Ectodermal cell (in vitro differentiated cells): ENCODE results near the gene MCF2L.

Source experiments
- H3K27ac ChIP-seq: 2 replicates; pipeline ENCODE4 v1.7.0; 2013; ENCODE audit warnings: mild to moderate bottlenecking, low read depth, low read length; ENCODE audit not compliant: insufficient read depth, poor library complexity, severe bottlenecking
- H3K27me3 ChIP-seq: 2 replicates; pipeline ENCODE4 v1.7.0; 2013; ENCODE audit warnings: mild to moderate bottlenecking, low read length; ENCODE audit not compliant: insufficient read depth, control insufficient read depth, poor library complexity, severe bottlenecking
- H3K36me3 ChIP-seq: one replicate; pipeline ENCODE4 v1.7.0; 2013; ENCODE audit warnings: low read length; ENCODE audit not compliant: control insufficient read depth, insufficient read depth
- H3K4me1 ChIP-seq: one replicate; pipeline ENCODE4 v1.7.0; 2013; ENCODE audit warnings: low read length; ENCODE audit not compliant: control insufficient read depth, insufficient read depth
- H3K4me3 ChIP-seq: 2 replicates; pipeline ENCODE4 v1.7.0; 2013; ENCODE audit warnings: low read depth, low read length, control low read depth; ENCODE audit not compliant: insufficient read depth
- H3K9me3 ChIP-seq: 2 replicates; pipeline ENCODE4 v1.7.0; 2013; ENCODE audit warnings: mild to moderate bottlenecking, low read length, moderate library complexity; ENCODE audit not compliant: control insufficient read depth
- WGBS, 2 experiments: methylation state at CpG; one replicate each; pipeline ENCODE4 v1.1.7; 2013; ENCODE audit warnings: missing lambda C conversion rate in 2 of 2; 5-methylcytosine and 5-hydroxymethylcytosine counted together

MCF2L gene

GRCh38 chr13:112972867-112973576 is 4.0 kb downstream of the MCF2L start:
- Histone ChIP-seq H3K4me3 (no peak overlapping the region), H3K9me3 (no peaks in the 10 kb centered on the region), H3K4me1 (no peaks in the 10 kb centered on the region), H3K36me3 (no peaks in the 10 kb centered on the region), H3K27ac (no peak overlapping the region), H3K27me3 (peaks cover 30% of the 10 kb centered on the region)
- WGBS, 2 experiments, result 92 to 93% methylated on average over 19 of the region's 19 CpGs

- Histone ChIP-seq H3K27me3 (peaks cover 24% of the 10 kb centered on the region), H3K9me3 (no peaks in the 10 kb centered on the region), H3K4me3 (no peak overlapping the region), H3K4me1 (no peaks in the 10 kb centered on the region), H3K27ac (no peak overlapping the region), H3K36me3 (no peaks in the 10 kb centered on the region)
- WGBS, 2 experiments, result 95% methylated on average over 18 of the region's 18 CpGs
Observed at GRCh38 chr13:112973577-112973951, 4.5 kb downstream of the MCF2L start.

DNA sequence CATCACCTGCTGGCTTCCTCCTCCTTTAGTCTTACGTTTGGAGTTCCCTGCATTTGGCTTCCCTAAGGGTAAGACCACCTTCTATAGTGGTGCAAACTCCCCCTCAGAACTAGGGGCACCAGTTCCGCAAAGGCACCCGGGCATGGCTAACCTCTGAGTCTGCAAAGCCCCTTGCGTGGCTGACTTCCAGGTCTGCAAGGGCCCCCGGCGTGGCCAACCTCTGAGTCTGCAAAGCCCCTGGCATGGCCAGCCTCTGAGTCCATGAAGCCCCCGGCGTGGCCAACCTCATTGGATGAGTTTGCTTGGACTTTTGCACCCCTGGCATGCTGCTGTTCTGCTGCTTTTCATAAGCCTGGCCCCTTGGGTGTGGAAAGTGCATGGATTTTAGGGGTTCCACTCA is 5.1 kb downstream of the MCF2L start:
- H3K4me1 ChIP-seq, result no peaks in the 10 kb centered on the region
- no peak overlapping the region for H3K27ac ChIP-seq
- H3K27me3 ChIP-seq, result peaks cover 18% of the 10 kb centered on the region
- H3K36me3 ChIP-seq, result no peaks in the 10 kb centered on the region
- 84 to 89% methylated on average over 8 of the region's 8 CpGs for WGBS, 2 experiments
- H3K9me3 ChIP-seq, result no peaks in the 10 kb centered on the region
- no peak overlapping the region for H3K4me3 ChIP-seq

DNA sequence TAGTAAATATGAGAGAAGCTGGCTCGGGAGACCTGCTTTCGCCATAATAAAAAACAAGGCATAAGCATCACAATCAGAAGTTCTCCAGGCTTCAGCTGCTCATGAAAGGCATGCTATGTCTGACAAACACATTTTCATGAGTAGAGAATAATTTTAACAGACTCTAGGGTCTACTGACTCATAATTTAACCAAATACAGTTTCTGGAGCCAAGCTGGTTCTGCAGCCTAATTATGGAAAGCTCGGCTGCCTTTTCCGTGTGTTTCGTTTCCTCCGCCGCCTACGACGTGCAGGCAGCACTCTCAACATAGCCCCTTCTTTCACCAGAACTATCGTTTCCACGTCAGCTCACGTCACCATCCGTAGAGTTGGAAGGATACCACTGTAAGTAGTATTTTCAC is 5.7 kb downstream of the MCF2L start:
- Histone ChIP-seq H3K9me3 (no peaks in the 10 kb centered on the region), H3K36me3 (no peaks in the 10 kb centered on the region), H3K27me3 (peaks cover 13% of the 10 kb centered on the region), H3K4me3 (no peak overlapping the region), H3K4me1 (no peaks in the 10 kb centered on the region), H3K27ac (no peak overlapping the region)
- 95 to 96% methylated on average over 13 of the region's 13 CpGs for WGBS, 2 experiments

DNA sequence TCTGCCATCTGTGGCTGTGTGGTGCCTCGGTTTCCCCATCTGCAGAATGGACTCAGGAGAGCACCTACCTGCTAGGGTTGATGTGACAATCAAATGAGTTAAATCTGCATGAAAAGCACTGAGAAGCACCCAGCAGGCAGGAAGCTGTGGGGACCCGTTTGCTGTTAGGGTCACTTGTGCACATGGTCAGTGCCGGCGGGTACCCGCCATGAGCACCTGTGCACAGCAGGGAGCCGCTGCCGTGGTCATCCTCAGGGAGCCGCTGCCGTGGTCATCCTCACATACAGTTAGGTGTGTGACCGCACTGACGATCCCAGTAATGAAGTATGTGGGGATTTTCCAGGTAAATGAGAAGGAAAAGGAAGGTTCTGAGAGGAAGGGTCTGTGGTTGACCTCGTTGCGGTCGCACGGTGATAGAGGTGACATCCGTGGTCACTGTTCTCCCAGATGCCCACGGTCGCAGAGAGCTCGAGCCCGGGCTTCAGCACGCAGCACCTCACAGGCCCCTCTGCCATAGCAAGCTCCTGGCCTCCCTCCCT is 6.5 kb downstream of the MCF2L start:
- Histone ChIP-seq H3K27ac (no peak overlapping the region), H3K4me1 (peaks cover 2% of the 10 kb centered on the region), H3K4me3 (no peak overlapping the region), H3K27me3 (peaks cover 6% of the 10 kb centered on the region), H3K9me3 (no peaks in the 10 kb centered on the region), H3K36me3 (no peaks in the 10 kb centered on the region)
- 94 to 95% methylated on average over 21 of the region's 21 CpGs for WGBS, 2 experiments

- no peaks in the 10 kb centered on the region for H3K27me3 ChIP-seq
- WGBS, 2 experiments, result 90 to 92% methylated on average over 20 of the region's 20 CpGs
- H3K27ac ChIP-seq, result no peak overlapping the region
Observed at GRCh38 chr13:112976526-112976925, 7.5 kb downstream of the MCF2L start.

DNA sequence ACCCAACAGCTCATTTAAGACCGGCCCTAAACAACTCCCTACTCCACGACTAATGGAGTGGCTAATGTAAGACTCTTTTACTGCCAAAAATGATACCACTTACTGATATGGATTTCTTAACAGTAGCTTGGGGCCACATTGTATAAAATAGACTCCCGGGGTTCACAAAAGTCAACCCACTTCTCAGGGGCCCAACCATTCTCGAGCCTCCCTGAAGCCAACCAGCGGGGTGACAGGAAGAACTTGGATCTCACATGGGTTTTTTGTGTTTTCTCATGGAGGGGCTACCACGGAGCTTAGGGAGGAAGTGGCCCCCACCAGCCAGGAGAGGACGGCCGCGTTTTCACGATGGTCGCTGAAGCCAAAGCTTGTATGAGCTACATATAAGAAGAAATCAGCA is 8.1 kb downstream of the MCF2L start:
- 86 to 90% methylated on average over 11 of the region's 11 CpGs for WGBS, 2 experiments
- Histone ChIP-seq H3K4me3 (no peak overlapping the region), H3K36me3 (no peaks in the 10 kb centered on the region), H3K27ac (no peak overlapping the region), H3K9me3 (no peaks in the 10 kb centered on the region), H3K27me3 (no peaks in the 10 kb centered on the region), H3K4me1 (peaks cover 6% of the 10 kb centered on the region)

More at GRCh38 chr13:112976526-112976925, 7.5 kb downstream of the MCF2L start:
- Histone ChIP-seq H3K4me1 (peaks cover 2% of the 10 kb centered on the region), H3K9me3 (no peaks in the 10 kb centered on the region), H3K4me3 (no peak overlapping the region), H3K36me3 (no peaks in the 10 kb centered on the region)

- Histone ChIP-seq H3K27me3 (no peaks in the 10 kb centered on the region), H3K4me3 (no peak overlapping the region), H3K36me3 (no peaks in the 10 kb centered on the region), H3K4me1 (peaks cover 6% of the 10 kb centered on the region), H3K27ac (no peak overlapping the region), H3K9me3 (no peaks in the 10 kb centered on the region)
- 95 to 96% methylated on average over 10 of the region's 10 CpGs for WGBS, 2 experiments
Observed at GRCh38 chr13:112977525-112977924, 8.5 kb downstream of the MCF2L start.

GRCh38 chr13:112978561-112979405 is 9.8 kb downstream of the MCF2L start:
- peaks cover 8% of the 10 kb centered on the region for H3K4me1 ChIP-seq
- 90 to 92% methylated on average over 25 of the region's 25 CpGs for WGBS, 2 experiments
- no peaks in the 10 kb centered on the region for H3K9me3 ChIP-seq
- H3K4me3 ChIP-seq, result no peak overlapping the region
- H3K27ac ChIP-seq, result no peak overlapping the region
- no peaks in the 10 kb centered on the region for H3K27me3 ChIP-seq
- no peaks in the 10 kb centered on the region for H3K36me3 ChIP-seq

- 87 to 89% methylated on average over 24 of the region's 24 CpGs for WGBS, 2 experiments
- Histone ChIP-seq H3K27ac (no peak overlapping the region), H3K4me1 (peaks cover 8% of the 10 kb centered on the region)
Observed at GRCh38 chr13:112979406-112979902, 10.4 kb downstream of the MCF2L start.

More at GRCh38 chr13:112979406-112979902, 10.4 kb downstream of the MCF2L start:
- Histone ChIP-seq H3K36me3 (no peaks in the 10 kb centered on the region), H3K9me3 (no peaks in the 10 kb centered on the region), H3K4me3 (no peak overlapping the region), H3K27me3 (no peaks in the 10 kb centered on the region)
